ENCODE results near the gene SEBOX. TPM values are rescaled to one million over a fixed set of nuclear protein-coding genes. Genes with fewer than 3 reads are reported as not detected.

SEBOX gene, protein sequence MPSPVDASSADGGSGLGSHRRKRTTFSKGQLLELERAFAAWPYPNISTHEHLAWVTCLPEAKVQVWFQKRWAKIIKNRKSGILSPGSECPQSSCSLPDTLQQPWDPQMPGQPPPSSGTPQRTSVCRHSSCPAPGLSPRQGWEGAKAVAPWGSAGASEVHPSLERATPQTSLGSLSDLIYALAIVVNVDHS
- not detected in 2 replicates for total RNA-seq (2014; rRNA removed; shearing (Covaris generic))
- polyA plus RNA-seq (2015; cell fraction: cytosol; rRNA removed), result not detected in 2 replicates
- not detected in 2 replicates for polyA plus RNA-seq (2015; cell fraction: nucleus; rRNA removed)

DNA sequence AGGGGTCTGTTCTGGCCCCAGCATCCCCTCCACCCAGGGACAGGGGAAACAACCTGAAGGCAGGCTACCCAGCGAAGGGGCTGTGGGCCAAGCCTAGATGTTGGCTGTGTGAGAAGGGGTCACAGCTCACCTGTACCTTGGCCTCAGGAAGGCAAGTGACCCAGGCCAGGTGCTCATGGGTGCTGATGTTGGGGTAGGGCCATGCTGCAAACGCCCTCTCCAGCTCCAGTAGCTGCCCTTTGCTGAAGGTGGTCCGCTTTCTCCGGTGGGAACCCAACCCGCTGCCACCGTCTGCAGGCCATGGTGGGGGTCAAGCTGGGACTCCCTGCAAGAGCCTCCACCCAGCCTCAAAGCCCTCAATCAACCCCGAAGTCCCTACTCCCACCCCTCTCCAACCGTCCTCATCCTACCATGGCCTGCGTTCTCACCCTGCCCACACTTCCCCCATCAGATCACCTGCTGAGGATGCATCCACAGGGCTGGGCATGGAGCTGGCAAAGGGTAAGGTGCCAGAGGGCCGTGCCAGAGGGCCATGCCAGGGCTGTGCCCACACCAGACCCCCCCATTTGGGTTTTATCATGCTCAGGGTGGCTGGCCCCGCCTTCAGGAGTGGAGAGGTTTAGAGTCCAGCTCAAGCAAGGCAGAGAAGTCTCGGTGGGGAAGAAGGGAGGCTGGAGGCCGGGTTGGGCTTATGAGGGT, at the start of gene SEBOX:
Gene SEBOX, minus strand, starts transcription at position 535 of the 699 bp plus-strand sequence. Its CDS starts 48 bp downstream, at position 487.
- DNase-seq (ENCODE audit: low read depth), result no peak

DNA sequence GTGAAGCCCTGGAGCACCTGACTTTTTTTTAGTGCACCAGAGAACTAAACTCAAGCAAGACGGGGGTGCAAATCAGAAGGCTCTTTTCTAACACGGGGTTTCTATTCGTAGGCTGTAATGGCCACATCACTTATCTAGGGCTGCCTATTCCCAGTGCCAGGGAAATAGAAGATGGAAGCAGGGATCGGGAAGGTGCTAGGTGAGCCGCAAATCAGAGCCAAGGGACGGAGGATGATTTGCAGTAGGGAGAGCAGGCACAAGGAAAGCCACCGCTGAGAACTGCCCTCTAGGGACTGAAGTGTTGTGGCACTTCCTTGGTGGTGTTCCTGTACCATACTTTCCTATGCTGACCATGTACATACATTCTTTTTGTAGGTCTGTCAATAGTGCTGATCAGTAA, 48.8 kb upstream of the SEBOX start:
- DNase-seq (ENCODE audit: low read depth), result no peak

DNA sequence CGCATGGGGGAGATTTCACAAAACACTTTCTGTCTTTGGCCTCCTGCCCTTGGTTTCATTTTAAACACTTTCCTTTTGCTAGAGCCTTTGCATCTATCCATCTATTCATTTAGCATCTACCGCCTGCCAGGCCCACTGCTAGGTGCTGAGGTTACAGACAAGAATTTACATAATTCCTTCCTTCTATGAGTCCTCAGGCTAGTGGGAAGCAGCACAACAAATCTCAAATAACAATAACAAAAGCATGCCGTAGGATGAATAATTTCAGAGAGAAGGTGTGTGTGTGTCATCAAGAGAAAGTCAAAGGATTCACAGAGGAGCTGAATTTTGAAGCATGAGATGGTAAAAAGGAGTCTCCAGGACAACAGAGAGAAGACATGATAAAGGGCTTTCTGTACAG, 47.1 kb upstream of the SEBOX start:
- DNase-seq (ENCODE audit: low read depth), result no peak

DNA sequence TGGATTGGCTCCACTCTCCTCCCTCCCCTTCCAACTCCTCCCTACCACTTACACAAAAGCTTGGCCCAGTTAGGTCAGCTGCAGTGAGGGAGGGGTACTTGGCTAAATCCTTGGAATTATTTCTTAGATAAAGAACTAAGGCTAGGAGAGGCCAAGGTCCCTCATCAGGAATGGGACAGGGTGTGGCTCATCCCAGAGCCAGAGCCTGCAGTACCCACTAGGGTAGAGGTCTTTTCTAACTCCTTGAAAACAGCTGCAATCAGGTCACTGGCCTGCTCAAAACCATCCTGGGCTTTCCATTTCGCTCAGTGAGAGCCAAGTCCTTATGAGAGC, 42.9 kb upstream of the SEBOX start:
- no peak for DNase-seq (ENCODE audit: low read depth)

DNA sequence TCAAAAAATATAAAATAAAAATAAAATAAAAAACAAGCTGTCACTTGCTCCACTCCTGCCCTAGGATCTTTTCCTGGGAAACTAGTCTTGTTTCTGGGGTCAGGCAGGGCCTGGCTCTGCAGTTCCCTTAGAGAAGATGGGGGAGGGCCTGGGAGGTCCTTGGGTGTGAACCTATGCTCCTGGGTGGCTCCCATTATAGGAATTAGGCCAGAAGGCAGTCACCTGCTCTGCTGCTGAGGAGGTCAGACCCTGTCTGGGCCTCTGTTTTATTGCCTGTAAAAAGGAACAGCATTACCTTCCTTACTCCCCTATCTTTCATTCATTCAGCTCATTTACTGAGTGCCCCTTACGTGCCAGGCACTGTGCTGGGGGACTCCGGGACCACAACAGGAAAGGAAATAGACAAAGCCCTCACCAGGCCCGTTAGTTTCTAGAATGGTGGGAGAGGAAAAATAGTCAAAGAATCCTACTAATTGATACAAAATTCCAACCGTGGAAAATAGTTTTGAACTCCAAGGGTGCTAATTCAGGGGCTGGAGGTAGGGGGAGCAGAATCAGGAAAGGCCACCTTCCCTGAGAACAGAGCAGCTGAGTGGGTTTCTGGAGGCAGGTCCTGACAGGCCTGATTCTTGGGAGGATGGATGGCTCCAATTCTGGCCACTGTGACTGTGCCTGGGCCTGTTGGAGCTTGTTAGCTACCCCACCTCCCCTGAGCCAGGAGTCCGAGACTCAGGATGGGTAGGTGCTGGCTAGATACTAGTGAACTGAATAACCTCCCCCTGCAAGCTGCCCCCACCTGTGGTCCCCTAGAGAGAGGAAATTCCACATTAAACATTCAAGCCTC, 42.4 kb upstream of the SEBOX start:
- DNase-seq (ENCODE audit: low read depth), result no peak

DNA sequence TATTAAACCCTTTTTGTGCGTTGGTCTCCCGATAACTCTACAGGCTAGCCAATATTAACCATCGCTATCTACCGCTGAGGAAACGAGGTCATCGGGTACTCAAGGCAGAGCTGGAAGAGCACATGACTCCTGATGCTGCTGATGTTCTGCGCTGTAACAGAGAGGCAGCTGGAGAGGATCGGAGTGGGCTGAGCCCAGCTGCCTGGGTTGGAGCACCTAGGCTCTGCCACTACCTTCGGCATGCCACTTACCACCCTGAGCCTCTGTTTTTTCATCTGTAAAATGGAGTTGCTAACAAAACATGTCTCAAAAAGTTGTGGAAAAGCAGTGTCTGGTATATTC, 41.4 kb upstream of the SEBOX start:
- DNase-seq (ENCODE audit: low read depth), result no peak

DNA sequence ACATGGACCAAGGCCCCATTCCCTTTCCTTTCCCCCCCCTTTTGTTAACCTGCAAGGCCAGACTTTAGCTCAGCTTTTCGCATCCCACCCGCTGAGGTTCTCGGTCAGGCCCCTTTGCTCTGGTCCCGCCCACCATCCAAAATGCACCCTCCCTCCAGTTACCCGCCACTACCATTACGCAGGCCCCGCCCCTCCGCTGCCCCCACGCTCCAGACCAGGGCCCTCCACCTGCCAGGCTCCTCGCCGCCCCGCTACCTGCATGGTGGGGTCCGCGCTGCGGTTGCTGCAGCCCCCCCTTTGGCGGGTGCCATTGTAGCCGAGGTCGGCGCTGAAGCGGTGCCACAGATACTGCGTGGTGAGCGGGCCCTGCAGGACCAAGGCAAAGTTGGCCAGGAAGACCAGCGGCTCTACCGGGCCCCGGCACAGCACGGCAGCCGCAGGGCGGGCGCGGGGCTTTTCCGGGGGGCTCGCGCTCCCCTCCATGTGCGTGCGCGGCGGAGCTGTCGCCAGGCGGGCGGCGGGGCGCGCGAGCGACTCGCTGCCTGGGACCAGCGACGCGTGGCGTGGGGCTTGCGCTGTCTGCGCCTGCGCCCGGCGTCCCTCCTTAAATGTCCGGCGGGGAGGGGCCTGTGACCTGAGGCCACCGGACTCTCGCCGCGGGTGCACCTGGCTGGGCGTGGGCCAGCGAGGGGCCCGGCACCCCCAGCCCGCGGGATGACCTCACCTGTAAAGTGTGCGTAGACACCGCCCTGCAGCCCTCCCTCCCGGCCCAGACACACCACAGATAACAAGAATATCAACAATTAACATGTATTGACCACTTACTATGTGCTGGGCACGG, 40.9 kb upstream of the SEBOX start, which contains the start of gene SLC46A1:
Gene SLC46A1, minus strand, starts transcription at position 581 of the 841 bp plus-strand sequence. Its CDS starts 98 bp downstream, at position 483.
- DNase-seq (ENCODE audit: low read depth), result no peak

DNA sequence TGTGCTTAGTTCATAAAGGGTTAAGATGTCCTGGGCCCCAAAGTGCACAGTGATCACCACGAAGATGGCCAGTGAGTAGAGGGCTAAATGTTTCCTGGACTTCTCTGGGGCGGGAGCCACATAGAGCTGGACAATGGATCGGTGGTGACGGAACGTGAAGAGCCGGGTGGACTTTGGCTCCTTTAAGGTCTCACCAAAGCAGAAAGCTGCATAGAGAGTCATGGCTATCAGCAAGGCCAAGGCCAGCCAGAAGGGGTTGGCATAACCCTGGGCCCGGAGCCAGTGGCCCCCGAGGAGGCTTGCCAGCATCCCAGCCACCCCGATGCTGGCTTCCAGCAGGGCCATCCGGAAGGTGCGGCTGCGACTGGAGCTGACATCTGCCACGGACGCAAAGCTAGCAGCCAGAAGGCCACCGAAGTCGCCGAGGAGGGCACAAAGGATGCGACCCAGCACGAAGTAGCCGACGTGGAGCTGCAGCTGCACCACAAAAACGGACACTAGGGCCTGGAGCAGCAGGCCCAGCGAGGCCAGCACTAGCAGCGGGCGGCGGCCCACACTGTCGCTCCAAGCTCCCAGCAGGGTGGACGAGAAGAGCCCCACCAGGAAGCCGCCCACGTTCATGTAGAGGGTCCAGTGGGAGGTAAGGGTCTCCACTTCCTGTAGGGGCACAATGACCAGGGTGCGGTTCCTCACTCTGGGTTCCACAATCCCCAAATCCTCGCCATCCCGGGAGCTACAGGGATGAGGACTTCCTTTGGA, 40.0 kb upstream of the SEBOX start:
- no peak for DNase-seq (ENCODE audit: low read depth)

DNA sequence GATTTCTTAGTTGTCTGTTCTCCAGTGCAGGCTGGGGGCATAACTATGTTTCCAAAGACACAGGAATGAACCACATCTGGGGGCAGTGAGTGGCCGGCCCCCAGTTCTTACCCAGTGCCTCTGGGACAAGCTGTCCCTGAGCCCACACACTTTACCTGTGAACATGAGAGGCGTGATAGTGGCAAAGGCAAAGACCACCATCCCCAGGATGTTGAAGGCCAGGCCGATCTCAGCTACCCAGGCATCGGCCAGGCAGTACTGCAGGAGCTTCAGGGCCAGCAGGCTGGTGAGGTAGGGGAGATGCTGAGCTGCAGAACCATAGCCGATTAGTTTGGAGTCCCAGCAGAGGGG, 39.4 kb upstream of the SEBOX start:
- DNase-seq (ENCODE audit: low read depth), result no peak

DNA sequence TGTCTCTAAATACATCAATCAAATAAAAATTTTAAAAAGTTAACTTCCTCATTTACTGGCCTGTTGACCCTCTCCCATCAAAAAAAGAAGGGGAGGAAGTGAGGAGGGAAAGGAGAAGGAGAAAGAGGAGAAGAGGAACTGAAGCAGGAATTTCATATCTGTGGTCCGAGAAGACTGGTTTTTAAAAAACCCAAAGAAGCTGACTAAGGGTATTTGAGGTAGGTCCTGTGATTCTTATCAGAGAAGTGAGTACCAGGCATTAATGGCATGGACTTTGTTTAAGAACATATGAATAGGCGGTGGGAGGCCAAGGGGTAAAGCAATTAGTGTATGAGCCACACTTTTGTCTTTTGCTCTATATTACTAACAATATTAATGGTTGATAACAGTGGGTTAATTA, 39.0 kb upstream of the SEBOX start:
- DNase-seq (ENCODE audit: low read depth), result no peak

DNA sequence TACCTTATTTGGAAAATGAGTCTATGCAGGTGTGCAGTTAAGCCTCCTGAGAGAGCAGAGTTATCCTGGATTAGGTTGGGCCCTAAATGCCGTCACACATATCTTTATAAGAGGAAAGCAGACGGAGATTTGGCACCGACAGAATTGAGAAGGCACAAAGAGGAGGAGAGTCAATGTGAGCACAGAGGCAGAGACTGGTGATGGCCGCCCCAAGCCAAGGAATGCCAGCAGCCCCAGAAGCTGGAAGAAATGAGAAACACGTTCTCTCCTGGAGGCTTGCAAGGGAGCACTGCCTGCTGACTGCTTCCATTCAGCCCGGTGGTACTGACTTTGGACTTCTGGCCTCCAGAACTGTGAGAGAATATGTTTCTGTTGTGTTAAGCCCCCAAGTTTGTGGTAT, 37.8 kb upstream of the SEBOX start:
- no peak for DNase-seq (ENCODE audit: low read depth)

DNA sequence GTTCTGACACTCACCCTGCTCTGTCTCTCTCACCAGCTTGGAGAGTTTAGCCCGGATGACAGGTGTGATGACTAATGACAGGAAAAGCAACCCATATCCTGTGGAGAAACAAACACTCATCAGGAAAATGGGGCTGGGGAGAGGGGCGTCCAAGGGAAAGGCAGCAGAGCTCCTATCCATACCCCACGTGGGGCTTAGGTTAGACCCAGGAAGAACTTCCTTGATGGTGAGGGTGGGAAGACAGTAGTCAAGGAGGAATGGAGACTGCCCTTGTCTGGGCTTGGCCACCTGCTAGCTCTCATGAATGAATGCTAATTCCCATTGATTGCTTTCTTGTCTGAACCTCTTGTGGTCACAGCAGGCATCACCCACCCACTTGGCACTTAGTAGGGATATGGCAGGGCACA, 37.2 kb upstream of the SEBOX start:
- peak; percentile 21 for DNase-seq (ENCODE audit: low read depth)

DNA sequence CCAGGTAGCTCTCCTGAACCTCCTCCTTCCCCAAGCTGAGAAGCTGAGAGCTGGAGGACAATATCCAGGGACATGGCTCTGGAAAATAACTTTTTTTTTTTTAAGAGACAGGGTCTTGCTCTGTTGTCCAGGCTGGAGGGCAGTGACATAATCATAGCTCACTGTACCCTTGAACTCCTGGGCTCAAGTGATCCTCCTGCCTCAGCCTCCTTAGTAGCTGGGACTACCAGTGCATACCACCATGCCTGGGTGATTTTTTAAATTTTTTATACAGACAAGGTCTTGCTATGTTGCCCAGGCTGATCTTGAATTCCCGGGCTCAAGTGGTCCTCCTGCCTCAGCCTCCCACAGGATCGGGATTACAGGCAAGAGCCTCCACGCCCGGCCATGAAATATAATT, 34.8 kb upstream of the SEBOX start:
- DNase-seq (ENCODE audit: low read depth), result no peak

DNA sequence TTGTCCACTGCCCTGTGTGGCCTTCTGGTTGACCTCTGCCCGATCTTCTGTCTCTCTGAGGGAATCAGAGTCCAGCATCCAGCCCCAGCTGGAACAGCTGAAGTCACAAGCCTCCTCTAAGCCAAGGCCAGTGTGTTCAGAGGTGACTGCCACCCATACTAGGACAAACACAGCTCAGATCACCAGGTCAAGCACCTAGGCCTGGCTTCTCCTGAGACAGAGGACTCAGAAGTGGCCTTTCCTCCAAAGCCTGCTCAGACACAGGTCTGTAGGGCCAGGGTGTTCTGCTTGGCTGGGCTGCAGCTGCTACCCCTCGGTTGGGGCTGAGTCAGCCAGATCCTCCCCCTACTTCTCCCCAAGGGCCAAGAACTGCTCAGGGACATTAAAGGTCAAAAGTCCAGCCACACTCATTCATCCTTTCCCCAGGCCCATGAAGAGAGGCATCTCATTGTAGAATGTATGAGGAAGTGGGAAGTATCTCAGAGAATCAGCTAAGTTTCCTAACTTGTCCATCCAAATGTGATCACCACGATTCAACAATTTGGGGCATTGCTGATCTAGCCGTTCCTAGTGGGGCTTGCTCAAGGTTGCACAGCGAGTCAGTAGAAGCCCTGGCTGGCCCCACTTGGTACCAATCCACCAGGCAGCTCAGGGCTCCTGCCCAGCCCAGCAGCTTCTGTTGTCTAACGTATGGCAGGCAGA, 33.4 kb upstream of the SEBOX start:
- DNase-seq (ENCODE audit: low read depth), result no peak

DNA sequence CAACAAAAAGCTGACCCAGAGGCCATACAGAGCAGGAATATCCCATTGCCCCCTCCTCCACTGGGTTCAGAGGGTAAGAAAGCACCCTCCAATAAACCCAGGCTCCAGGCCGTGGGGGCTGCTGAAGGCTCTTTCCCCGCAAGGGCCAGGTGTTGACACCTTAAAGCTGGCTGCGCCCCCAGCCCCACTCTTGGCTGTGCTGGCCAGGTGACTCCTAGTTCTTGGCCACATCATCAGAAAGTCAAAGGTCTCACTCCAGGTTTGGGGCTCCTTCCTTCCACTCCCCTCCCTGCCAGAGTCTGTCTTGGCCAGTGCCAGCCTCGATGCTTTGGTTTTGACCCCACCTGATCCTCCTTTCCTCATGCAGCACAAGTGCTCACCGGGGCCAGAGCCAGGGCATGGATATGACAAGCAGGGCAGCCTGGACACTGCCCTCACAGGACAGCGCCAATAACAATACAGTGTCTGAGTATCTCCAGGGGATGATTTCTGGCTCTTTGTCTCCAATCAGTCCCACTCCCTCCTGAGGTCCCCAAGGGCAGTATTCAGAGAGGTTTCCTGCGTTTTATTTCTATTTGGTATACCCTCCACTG, 32.8 kb upstream of the SEBOX start:
- no peak for DNase-seq (ENCODE audit: low read depth)

DNA sequence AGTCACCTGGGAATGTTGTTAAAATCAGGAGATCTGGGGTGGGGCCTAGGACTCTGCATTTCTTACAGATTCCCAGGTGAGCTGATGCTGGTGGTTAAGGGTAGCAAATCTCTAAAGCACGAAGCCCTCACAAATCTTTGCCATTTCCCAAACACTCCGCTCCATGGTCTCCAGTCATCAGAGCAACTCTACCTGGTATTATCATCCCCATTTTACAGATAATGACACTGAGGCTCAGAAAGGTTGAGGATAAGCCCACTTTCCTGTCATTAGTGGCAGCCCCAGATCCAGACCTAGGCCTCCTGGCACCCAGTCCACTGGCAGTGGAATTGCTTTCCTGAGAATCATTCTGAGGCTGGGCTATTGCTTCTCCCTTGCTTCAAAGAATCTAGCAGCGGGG, 32.3 kb upstream of the SEBOX start:
- DNase-seq (ENCODE audit: low read depth), result no peak

DNA sequence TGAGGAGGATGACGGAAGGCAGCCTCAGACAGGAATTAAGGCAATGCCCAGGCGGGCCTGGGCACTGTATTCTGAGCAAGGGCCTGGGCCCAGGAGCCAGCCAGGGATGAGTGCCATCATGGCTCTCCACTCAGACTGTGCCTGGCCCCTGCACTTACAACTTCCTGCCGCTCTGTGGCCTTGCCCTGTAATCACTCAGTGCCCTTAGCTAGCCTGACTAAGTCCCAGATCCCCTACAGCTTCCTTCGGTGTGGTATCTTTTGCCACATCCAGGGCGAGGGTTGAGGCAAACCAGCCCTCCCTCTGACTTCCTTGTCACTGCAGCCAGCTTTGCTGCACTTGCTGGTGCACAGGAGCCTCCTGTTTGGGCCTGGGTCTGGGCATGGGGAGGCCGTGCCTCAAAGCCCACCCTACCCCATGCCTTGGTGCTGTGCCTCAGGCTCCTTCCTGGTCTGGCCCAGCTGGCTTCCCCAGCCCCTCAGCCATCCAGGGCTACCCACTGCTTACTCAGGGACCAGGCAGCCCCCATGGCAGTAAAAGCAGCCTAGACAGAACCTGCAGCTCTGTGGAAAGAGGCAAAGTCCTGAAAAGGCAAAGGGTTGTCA, 31.7 kb upstream of the SEBOX start:
- no peak for DNase-seq (ENCODE audit: low read depth)

DNA sequence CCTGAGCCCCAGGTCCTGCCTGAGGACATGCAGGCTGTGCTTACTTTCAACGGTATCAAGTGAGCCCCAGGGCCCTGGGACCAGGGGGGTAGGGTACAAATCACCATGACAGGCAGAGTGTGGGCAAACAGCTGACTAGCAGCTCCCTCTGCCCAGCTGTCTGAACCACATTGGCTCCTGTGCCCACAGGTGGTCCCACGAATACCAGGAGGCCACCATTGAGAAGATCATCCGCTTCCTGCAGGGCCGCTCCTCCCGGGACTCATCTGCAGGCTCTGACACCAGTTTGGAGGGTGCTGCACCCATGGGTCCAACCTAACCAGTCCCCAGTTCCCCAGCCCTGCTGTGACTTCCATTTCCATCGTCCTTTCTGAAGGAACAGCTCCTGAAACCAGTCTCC, 31.0 kb upstream of the SEBOX start:
- no peak for DNase-seq (ENCODE audit: low read depth)

DNA sequence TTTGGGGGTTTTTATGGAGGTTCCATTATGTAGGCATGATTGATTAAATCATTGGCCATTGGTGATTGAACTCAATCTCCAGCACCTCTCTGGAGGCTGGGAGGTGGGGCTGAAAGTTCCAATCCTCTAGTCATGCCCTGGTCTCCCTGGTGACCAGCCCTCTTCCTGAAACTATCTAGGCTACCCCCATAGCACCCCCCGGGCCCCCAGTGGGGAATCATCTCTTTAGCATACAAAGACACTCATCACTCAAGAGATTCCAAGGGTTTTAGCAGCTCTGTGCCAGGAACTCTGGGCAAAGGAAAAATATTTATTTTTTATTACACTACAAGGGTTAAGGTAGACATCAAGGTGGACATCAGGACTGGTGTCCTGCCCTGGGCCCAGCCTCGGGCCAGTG, 30.4 kb upstream of the SEBOX start:
- no peak for DNase-seq (ENCODE audit: low read depth)

All from HT1080 (cell line).